ENCODE data around the gene LPCAT1.
A peak's percentile ranks its signal among the peaks of the same experiment; 100 is the strongest.
"Not testable (repeated sequence)": the region's sequence is repeated elsewhere in the genome, so short reads cannot be mapped to it uniquely, and the experiment has no call there.

Gene LPCAT1

GRCh38 chr5:1523793-1524480, at the start of gene LPCAT1:
TSS of gene LPCAT1 (minus strand) at chr5:1523960. CDS start at chr5:1523844, 116 bp downstream.
- DNase-seq (ENCODE audit: low read depth in 2 of 2) = peak; percentile 41 to 63

GRCh38 chr5:1571875-1572274, 48.1 kb upstream of the LPCAT1 start:
- DNase-seq (ENCODE audit: low read depth in 2 of 2) = not testable (repeated sequence)

- no peak for DNase-seq (ENCODE audit: low read depth in 2 of 2)
Observed at GRCh38 chr5:1570975-1571374, 47.2 kb upstream of the LPCAT1 start.

GRCh38 chr5:1568201-1568979, 44.6 kb upstream of the LPCAT1 start:
- DNase-seq (ENCODE audit: low read depth in 2 of 2) = no peak

GRCh38 chr5:1567527-1568200, 43.9 kb upstream of the LPCAT1 start:
- DNase-seq (ENCODE audit: low read depth in 2 of 2) = not testable (repeated sequence)

GRCh38 chr5:1565737-1566734, 42.3 kb upstream of the LPCAT1 start:
- DNase-seq (ENCODE audit: low read depth in 2 of 2) = no peak

GRCh38 chr5:1564824-1565736, 41.3 kb upstream of the LPCAT1 start:
- no peak for DNase-seq (ENCODE audit: low read depth in 2 of 2)

- no peak for DNase-seq (ENCODE audit: low read depth in 2 of 2)
Observed at GRCh38 chr5:1564182-1564748, 40.5 kb upstream of the LPCAT1 start.

GRCh38 chr5:1563617-1564181, 39.9 kb upstream of the LPCAT1 start:
- DNase-seq (ENCODE audit: low read depth in 2 of 2) = no peak

- DNase-seq (ENCODE audit: low read depth in 2 of 2) = no peak
Observed at GRCh38 chr5:1563051-1563461, 39.3 kb upstream of the LPCAT1 start.

- DNase-seq (ENCODE audit: low read depth in 2 of 2) = no peak
Observed at GRCh38 chr5:1562599-1562998, 38.8 kb upstream of the LPCAT1 start.

- DNase-seq (ENCODE audit: low read depth in 2 of 2) = no peak
Observed at GRCh38 chr5:1561402-1561929, 37.7 kb upstream of the LPCAT1 start.

GRCh38 chr5:1560499-1560898, 36.7 kb upstream of the LPCAT1 start:
- not testable (repeated sequence) for DNase-seq (ENCODE audit: low read depth in 2 of 2)

- DNase-seq (ENCODE audit: low read depth in 2 of 2) = no peak
Observed at GRCh38 chr5:1558944-1559343, 35.2 kb upstream of the LPCAT1 start.

- no peak for DNase-seq (ENCODE audit: low read depth in 2 of 2)
Observed at GRCh38 chr5:1557114-1557873, 33.5 kb upstream of the LPCAT1 start.

- DNase-seq (ENCODE audit: low read depth in 2 of 2) = no peak
Observed at GRCh38 chr5:1555808-1556731, 32.3 kb upstream of the LPCAT1 start.

GRCh38 chr5:1555011-1555807, 31.4 kb upstream of the LPCAT1 start:
- no peak for DNase-seq (ENCODE audit: low read depth in 2 of 2)

All from stimulated activated CD8-positive, alpha-beta memory T cell treated with anti-CD3 and anti-CD28 coated beads, Interleukin-15, amount 100 ng/mL, for 4 hours (primary cell).